HG03558 (cell line): ENCODE results near the gene CXorf49.
"Not testable (repeated sequence)": the region's sequence is repeated elsewhere in the genome, so short reads cannot be mapped to it uniquely, and the experiment has no call there.

ENCODE experiments used
- ATAC-seq: cut with Tn5 transposase; IDR thresholded peaks from one replicate; pipeline ENCODE4 v1.9.1; 2021; ENCODE audit warnings: moderate number of reproducible peaks; ENCODE audit not compliant: unreplicated experiment; ENCODE audit errors: extremely low read depth

Gene CXorf49

DNA sequence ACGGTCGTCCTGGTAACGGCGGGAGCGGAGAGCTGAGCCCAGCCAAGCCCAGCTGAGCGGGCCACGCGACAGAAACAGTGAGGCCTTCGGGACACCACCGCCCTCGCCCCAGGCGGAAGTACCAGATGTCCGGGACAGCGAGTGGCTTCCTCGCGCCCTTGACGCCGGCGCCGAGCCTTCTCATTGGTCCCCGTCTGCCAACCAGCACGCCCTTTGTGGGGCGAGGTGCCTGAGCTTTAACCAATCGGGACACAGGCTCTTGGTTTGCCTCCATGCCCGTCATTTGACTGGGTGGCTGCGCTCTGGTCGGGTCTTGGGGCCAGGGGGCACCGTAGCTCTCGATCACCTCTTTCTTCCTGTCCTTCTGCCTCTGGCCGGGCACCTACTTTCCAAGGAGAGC, at the start of gene CXorf49:
Gene CXorf49 (minus strand): TSS at position 101 of the 400 bp plus-strand sequence. CDS start 134 bp downstream, outside the sequence.
- ATAC-seq: not testable (repeated sequence)

DNA sequence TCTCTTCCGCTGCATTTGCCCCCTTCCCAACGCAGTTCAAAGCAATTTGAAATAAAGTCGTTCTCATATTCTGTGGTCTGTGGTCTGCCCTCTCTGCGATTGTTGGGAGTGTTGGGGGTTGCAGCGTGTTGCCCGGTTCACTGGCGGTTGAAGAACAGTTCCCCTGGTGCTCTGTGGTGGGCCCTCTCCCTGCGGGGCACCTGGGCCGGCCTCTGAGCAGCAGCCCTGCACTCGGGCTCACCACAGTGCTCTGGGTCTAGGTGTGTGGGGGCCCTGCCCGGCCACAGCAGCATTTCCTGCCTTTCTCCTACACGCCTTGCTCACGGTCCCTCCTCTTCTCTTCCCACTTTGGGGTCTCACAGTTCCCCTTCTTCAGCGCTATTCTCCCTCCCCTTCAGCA, 49.0 kb upstream of the CXorf49 start:
- ATAC-seq: not testable (repeated sequence)

DNA sequence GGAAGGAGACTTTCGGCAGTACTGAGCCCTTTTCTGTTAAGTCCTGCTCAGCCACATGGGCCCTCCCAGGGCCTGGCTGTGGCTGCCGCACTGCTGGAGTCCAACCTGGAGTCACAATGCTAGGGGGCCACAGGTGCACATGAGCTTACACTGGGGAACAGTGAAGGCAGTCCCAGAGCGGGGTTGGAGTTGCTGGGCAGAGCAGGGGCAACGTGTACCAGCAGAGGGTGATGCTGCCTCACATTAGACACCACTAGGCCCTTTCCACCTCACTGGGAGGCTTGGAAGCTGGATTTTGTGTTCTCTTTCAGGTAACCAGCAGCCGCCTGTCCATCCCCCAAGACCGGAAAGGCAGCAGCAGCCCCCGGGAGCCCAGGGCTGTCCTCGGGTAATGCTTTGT, 47.5 kb upstream of the CXorf49 start:
- ATAC-seq: not testable (repeated sequence)

DNA sequence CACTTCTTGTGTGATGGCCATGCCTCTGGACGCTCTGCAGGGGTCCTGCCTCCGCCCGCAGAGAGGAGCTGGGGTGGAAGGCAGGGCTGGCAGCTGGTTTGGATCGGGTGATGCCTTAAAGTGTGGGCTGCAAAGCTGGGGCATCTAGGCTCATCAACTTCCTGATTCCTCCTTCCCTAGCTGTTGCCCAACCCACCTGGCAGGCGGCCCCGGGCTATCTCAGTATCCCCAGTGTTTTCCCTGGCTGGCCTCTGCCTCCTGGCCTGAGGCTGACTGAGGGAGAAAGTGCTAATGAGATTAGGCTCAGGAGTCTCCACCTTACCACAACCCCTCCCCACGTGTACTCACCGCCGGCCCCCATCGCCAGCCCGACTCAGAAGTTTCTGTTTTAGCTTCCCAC, 46.7 kb upstream of the CXorf49 start:
- not testable (repeated sequence) for ATAC-seq

DNA sequence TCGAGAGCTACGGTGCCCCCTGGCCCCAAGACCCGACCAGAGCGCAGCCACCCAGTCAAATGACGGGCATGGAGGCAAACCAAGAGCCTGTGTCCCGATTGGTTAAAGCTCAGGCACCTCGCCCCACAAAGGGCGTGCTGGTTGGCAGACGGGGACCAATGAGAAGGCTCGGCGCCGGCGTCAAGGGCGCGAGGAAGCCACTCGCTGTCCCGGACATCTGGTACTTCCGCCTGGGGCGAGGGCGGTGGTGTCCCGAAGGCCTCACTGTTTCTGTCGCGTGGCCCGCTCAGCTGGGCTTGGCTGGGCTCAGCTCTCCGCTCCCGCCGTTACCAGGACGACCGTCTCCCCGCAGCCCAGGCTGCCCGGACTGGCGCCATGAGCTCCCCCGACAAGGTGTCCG, 45.0 kb upstream of the CXorf49 start, which contains the start of gene CXorf49B:
Gene CXorf49B (plus strand): TSS at position 301 of the 400 bp plus-strand sequence. CDS start 75 bp downstream, at position 376.
- ATAC-seq: not testable (repeated sequence)

DNA sequence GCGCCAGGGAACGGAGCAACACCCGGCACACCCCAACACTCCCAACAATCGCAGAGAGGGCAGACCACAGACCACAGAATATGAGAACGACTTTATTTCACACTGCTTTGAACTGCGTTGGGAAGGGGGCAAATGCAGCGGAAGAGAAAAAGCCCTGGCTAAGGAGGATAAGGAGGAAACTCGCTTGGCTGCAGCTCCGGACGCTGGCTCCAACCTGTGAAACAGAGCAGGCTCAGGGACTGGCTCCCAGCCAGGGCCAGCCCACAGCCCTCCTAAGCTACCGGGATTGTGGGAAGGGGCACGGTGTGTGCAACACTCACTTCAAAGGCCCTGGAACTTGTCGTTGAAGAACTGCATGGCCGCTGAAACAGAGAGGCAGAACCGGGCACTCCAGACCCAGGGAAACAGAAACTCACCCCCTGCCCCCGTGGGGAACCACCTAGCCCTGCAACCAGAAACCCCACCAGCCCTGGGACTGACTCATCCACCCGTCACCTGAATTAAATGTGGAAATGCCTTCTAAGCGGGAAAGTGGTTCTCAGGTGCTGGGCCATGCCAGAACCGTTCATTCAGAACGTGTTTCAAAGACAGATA, 42.7 kb upstream of the CXorf49 start:
- ATAC-seq: not testable (repeated sequence)

DNA sequence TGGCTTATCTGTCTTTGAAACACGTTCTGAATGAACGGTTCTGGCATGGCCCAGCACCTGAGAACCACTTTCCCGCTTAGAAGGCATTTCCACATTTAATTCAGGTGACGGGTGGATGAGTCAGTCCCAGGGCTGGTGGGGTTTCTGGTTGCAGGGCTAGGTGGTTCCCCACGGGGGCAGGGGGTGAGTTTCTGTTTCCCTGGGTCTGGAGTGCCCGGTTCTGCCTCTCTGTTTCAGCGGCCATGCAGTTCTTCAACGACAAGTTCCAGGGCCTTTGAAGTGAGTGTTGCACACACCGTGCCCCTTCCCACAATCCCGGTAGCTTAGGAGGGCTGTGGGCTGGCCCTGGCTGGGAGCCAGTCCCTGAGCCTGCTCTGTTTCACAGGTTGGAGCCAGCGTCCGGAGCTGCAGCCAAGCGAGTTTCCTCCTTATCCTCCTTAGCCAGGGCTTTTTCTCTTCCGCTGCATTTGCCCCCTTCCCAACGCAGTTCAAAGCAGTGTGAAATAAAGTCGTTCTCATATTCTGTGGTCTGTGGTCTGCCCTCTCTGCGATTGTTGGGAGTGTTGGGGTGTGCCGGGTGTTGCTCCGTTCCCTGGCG, 2.3 kb upstream of the CXorf49 start:
- ATAC-seq: not testable (repeated sequence)

DNA sequence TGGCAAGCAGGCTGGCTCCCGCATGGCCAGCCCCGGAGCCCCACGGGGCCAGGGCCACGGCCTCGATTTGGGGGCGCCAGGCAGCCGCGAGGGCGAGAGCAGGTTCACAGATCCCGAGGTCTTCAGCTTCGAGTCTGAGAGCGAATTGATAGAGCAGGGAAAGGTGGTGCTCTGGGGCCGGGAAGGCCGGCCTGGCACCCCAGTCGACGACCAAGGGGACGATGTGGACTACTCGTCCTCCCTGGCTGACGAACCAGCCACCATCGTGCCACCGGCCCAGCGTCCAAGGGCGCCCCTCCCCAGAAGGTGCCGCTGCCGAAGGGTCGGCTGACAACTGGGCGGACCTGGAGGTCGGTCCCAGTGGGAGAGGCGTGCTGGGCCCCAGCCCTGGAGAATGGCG, 1.1 kb upstream of the CXorf49 start:
- ATAC-seq: not testable (repeated sequence)

DNA sequence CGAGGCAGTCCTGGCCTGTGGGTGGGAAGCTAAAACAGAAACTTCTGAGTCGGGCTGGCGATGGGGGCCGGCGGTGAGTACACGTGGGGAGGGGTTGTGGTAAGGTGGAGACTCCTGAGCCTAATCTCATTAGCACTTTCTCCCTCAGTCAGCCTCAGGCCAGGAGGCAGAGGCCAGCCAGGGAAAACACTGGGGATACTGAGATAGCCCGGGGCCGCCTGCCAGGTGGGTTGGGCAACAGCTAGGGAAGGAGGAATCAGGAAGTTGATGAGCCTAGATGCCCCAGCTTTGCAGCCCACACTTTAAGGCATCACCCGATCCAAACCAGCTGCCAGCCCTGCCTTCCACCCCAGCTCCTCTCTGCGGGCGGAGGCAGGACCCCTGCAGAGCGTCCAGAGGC, 1.8 kb downstream of the CXorf49 start:
- not testable (repeated sequence) for ATAC-seq

DNA sequence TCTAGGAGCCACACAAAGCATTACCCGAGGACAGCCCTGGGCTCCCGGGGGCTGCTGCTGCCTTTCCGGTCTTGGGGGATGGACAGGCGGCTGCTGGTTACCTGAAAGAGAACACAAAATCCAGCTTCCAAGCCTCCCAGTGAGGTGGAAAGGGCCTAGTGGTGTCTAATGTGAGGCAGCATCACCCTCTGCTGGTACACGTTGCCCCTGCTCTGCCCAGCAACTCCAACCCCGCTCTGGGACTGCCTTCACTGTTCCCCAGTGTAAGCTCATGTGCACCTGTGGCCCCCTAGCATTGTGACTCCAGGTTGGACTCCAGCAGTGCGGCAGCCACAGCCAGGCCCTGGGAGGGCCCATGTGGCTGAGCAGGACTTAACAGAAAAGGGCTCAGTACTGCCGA, 2.5 kb downstream of the CXorf49 start:
- ATAC-seq: not testable (repeated sequence)

DNA sequence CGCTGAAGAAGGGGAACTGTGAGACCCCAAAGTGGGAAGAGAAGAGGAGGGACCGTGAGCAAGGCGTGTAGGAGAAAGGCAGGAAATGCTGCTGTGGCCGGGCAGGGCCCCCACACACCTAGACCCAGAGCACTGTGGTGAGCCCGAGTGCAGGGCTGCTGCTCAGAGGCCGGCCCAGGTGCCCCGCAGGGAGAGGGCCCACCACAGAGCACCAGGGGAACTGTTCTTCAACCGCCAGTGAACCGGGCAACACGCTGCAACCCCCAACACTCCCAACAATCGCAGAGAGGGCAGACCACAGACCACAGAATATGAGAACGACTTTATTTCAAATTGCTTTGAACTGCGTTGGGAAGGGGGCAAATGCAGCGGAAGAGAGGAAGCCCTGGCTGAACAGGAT, 4.0 kb downstream of the CXorf49 start:
- ATAC-seq: not testable (repeated sequence)

DNA sequence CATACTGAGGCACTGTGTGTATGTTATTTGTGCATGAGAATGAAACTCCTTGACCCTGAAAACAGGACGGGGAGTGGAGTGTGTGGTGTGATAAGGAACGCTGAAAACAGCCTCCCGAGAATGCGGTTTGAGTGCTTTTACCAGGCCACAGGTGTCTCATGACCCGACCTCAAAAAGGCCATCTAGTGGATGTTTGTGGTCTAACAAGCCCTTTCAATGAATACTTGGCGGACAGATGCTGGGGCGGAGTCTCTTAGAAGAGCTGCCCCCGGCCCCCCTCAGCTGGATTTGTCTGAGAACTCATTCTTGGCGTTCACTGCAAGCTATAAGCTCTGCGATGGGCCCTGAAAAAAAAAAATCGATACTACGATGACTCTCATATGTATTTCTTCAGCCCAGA, 15.2 kb downstream of the CXorf49 start:
- not testable (repeated sequence) for ATAC-seq

DNA sequence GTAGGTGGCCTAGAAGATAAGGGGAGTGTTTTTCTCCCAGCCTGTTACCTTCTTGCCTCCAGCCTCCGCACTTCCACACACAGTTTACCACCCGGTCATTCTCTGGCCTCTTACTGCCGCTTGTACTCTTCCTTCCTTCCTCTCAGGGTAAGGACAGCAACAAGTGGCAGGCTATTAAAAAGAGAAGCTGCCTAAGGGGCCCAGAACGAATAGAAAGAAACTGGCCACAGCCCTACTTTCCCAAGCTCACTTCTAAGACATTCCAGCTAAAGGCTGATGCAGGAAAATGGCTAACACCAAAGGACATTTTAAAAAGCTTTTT, 19.1 kb downstream of the CXorf49 start:
- ATAC-seq: not testable (repeated sequence)

DNA sequence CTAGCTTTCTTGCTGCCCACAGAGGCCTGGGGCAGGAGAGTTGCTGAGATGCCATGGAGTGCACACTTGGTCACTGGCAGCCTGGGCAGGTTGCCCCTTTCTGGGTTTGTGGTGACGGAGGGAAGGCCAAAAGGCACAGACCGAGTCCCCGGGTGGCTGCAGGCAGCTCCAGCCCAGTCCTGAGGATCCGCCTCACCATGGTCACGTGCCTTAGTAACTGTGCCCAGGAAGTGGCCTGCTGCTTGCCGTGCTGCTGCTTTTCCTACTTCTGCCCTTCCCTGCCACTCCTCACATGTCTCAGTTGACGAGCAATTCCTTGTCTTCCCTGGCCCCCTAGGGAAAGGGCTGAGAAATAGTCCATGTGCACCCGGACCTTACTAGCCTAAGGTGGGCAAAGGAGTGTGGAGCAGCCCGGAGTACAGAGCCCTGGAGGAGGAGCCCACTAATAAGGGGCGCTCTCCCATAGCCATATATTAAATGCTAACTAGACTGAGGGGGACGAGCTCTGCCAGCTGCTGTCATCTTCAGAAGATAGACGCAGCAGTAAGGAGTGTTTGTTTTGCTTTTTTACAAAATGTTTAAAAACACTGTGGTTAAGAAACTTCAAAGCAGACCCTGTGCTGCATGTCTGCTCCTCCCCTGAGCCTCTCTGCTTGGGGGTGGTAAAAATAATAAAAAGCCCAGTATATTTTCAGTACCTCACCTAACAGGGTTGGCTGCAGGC, 19.6 kb downstream of the CXorf49 start:
- not testable (repeated sequence) for ATAC-seq

DNA sequence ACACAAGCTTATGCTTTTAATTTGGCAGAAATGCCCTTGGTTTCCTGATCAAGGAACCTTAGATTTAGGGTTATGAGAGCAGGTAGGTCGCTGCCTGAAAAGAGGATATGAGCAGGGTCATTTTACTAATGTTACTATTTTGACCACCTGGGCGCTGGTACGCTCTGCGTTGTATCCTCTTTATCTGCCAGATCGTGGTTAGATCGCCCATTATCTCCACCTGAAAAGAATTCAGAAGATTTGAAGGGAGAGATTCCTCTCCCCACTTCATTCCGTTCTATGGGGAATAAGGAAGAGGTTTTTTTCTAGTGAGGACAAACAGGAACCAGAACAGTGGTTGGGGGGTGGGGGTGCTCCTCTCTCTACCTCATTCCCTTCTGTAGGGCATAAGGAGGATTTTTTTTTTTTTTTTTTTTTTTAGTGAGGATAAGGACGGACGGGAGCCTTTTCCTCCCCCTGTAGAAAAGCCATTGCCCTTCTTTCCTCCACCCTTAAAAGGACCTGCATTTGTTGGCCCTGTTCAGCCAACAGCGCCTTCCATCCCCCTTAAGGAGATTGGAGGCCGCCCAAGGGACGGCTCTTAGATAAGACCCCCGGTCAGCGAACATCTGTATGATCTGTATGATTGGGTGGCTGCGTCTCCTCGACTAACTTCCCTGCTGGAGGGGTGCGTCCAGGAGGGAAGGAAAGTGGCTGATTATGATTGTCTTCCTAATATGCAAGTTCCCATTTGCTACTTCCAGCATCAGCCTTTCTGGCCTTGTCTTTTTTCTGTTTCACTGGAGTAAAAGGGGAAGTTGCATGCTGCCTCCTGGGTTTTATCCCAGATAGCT, 20.4 kb downstream of the CXorf49 start:
- ATAC-seq: not testable (repeated sequence)

DNA sequence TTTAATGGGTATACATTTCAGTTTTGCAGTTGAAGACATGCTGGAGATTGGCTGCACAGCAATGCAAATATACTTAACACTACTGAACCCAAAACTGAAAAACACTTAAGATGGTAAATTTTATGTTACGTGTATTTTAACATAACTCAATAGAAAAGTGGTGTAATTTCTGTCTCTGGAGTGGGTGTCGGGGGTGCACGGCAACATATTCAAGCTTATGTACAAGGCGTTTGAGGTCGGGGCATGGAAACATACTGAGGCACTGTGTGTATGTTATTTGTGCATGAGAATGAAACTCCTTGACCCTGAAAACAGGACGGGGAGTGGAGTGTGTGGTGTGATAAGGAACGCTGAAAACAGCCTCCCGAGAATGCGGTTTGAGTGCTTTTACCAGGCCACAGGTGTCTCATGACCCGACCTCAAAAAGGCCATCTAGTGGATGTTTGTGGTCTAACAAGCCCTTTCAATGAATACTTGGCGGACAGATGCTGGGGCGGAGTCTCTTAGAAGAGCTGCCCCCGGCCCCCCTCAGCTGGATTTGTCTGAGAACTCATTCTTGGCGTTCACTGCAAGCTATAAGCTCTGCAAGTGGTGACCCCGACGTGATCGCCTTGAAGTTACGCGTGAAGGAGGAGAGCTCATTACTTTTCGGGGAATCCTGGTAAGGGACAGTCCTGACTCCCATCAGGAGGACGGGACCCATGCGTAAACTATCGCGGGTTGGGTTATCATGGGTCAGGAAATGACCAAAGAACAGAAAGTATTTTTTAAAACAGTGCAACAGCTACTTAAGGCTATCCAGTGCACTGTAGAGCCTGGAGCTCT, 21.2 kb downstream of the CXorf49 start:
- not testable (repeated sequence) for ATAC-seq

DNA sequence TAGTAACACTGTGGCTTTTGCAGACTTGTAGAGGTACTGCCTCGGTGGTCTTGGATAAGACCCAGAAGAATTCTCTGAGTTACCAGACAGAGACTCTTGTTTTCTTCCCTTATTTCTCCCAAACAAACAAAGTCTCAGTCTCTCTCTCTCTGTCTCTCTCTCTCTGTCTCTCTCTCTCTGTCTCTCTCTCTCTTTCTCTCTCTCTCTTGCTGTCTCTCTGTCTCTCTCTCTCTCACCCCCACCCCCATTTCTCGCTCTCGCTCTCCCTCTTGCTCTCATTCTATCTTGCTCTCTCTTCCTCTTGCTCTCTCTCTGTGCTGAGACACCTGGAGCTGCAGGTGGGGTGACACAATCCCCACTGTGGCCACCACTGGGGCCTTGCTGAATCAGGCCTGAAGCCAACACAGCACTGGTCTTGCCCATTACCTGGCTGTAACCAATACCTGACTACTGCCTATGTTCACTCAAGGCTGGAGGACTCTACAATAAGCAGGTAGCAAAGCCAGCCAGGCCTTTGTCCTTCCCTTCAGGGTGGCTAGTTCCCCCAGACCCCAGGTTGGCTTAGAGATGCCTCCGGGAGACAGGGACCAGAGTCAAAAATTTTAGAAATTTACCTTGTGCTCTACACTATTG, 38.4 kb downstream of the CXorf49 start:
- no peak for ATAC-seq

DNA sequence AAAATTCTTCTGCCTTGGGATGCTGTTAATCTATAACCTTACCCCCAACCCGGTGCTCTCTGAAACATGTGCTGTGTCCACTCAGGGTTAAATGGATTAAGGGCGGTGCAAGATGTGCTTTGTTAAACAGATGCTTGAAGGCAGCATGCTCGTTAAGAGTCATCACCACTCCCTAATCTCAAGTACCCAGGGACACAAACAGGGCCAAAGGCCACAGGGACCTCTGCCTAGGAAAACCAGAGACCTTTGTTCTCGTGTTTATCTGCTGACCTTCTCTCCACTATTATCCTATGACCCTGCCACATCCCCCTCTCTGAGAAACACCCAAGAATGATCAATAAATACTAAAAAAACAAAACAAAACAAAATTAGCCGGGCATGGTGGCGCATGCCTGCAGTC, 40.9 kb downstream of the CXorf49 start:
- ATAC-seq: not testable (repeated sequence)
